Parathyroid adenoma (tissue), 2 donors: ENCODE data around the gene BIRC6.
"Not testable (repeated sequence)": the region's sequence is repeated elsewhere in the genome, so short reads cannot be mapped to it uniquely, and the experiment has no call there.

Experiments used
- H2AFZ ChIP-seq: fragments of 300-600 bp; sonication (generic); one replicate; pipeline ENCODE4 v1.7.0; 2017; ENCODE audit warnings: antibody characterized with exemption, mild to moderate bottlenecking
- H3K27ac ChIP-seq: fragments of 300-600 bp; sonication (generic); one replicate; pipeline ENCODE4 v1.7.0; 2017
- H3K27me3 ChIP-seq: fragments of 300-600 bp; sonication (generic); one replicate; pipeline ENCODE4 v1.7.0; 2017; ENCODE audit warnings: low read length; ENCODE audit not compliant: control insufficient read depth, insufficient read depth
- H3K36me3 ChIP-seq: fragments of 300-600 bp; sonication (generic); one replicate; pipeline ENCODE4 v1.7.0; 2017; ENCODE audit warnings: low read length; ENCODE audit not compliant: control insufficient read depth, insufficient read depth
- H3K4me1 ChIP-seq: fragments of 300-600 bp; sonication (generic); one replicate; pipeline ENCODE4 v1.7.0; 2017; ENCODE audit warnings: control low read depth
- H3K4me2 ChIP-seq: fragments of 300-600 bp; sonication (generic); one replicate; pipeline ENCODE4 v1.7.0; 2017; ENCODE audit warnings: low read length
- H3K4me3 ChIP-seq: fragments of 300-600 bp; sonication (generic); one replicate; pipeline ENCODE4 v1.7.0; 2017; ENCODE audit warnings: low read depth, low read length
- H3K79me2 ChIP-seq: fragments of 300-600 bp; sonication (generic); one replicate; pipeline ENCODE4 v1.7.0; 2017; ENCODE audit warnings: control low read depth
- H3K9ac ChIP-seq: fragments of 300-600 bp; sonication (generic); one replicate; pipeline ENCODE4 v1.7.0; 2017; ENCODE audit warnings: mild to moderate bottlenecking
- H3K9me3 ChIP-seq: fragments of 300-600 bp; sonication (generic); one replicate; pipeline ENCODE4 v1.7.0; 2017; ENCODE audit warnings: low read length; ENCODE audit not compliant: control insufficient read depth
- CTCF ChIP-seq: fragments of 300-600 bp; sonication (generic); IDR thresholded peaks from one replicate; pipeline ENCODE4 v1.7.0; 2017; ENCODE audit warnings: antibody characterized with exemption, mild to moderate bottlenecking
- donor health status: primary hyperparathyroidism.

The BIRC6 gene

GRCh38 chr2:32356681-32357317 lies at the start of gene BIRC6:
Gene BIRC6 (plus strand): TSS chr2:32357023. CDS start chr2:32357162, 139 bp downstream.
- Histone ChIP-seq H3K9ac (peak within 1 kb of the TSS; percentile 96), H3K27ac (peak within 1 kb of the TSS; percentile 85), H3K36me3 (no peaks in the 10 kb centered on the region), H2AFZ (peak within 1 kb of the TSS; percentile 92), H3K4me3 (peak within 1 kb of the TSS; percentile 85), H3K79me2 (peaks cover 28% of the 10 kb centered on the region), H3K4me2 (peak within 1 kb of the TSS; percentile 61), H3K4me1 (peaks cover 11% of the 10 kb centered on the region), H3K27me3 (no peaks in the 10 kb centered on the region), H3K9me3 (no peaks in the 10 kb centered on the region)
- no peak for TF ChIP-seq CTCF

- no peaks in the 10 kb centered on the region for H3K36me3 ChIP-seq
- no peaks in the 10 kb centered on the region for H3K27me3 ChIP-seq
Measured at GRCh38 chr2:32310577-32310976, 46.2 kb upstream of the BIRC6 start.

GRCh38 chr2:32314886-32315285 lies 41.9 kb upstream of the BIRC6 start:
- TF ChIP-seq CTCF: no peak

More at GRCh38 chr2:32310577-32310976, 46.2 kb upstream of the BIRC6 start:
- Histone ChIP-seq H3K9me3 (no peaks in the 10 kb centered on the region), H3K79me2 (no peaks in the 10 kb centered on the region), H2AFZ (no peak overlapping the region), H3K27ac (no peak overlapping the region), H3K4me3 (no peak overlapping the region), H3K4me1 (peaks cover 4% of the 10 kb centered on the region), H3K4me2 (no peak overlapping the region), H3K9ac (no peak overlapping the region)
- TF ChIP-seq CTCF: no peak

DNA sequence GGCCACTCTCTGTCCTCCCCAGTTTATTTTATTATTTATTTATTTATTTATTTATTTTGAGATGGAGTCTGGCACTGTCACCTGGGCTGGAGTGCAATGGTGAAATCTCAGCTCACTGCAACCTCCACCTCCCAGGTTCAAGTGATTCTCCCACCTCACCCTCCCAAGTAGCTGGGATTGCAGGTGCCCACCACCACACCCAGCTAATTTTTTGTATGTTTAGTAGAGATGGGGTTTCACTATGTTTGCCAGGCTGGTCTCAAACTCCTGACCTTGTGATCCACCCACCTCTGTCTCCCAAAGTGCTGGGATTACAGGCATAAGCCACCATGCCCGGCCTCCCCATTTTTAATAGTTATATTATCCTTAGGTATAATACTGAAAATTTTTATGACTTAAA lies 28.1 kb upstream of the BIRC6 start:
- H3K27ac ChIP-seq, H2AFZ ChIP-seq, H3K4me1 ChIP-seq, H3K79me2 ChIP-seq, H3K4me3 ChIP-seq, H3K9me3 ChIP-seq, H3K27me3 ChIP-seq, H3K36me3 ChIP-seq, H3K4me2 ChIP-seq, H3K9ac ChIP-seq: not testable (repeated sequence)

More at GRCh38 chr2:32314886-32315285, 41.9 kb upstream of the BIRC6 start:
- Histone ChIP-seq H3K4me2 (no peak overlapping the region), H3K27me3 (no peaks in the 10 kb centered on the region), H3K9ac (no peak overlapping the region), H3K4me1 (no peaks in the 10 kb centered on the region), H2AFZ (no peak overlapping the region), H3K27ac (no peak overlapping the region), H3K9me3 (no peaks in the 10 kb centered on the region), H3K4me3 (no peak overlapping the region), H3K79me2 (no peaks in the 10 kb centered on the region), H3K36me3 (no peaks in the 10 kb centered on the region)

GRCh38 chr2:32329180-32329980 lies 27.4 kb upstream of the BIRC6 start:
- not testable (repeated sequence) for H2AFZ ChIP-seq, H3K79me2 ChIP-seq, H3K4me3 ChIP-seq, H3K9ac ChIP-seq, H3K4me2 ChIP-seq, H3K27me3 ChIP-seq, H3K36me3 ChIP-seq, H3K9me3 ChIP-seq, H3K27ac ChIP-seq, H3K4me1 ChIP-seq
